Measurements from ENCODE around the gene HNRNPUL1. TPM values are rescaled to one million over a fixed set of nuclear protein-coding genes. Genes with fewer than 3 reads are reported as not detected.

HNRNPUL1 gene
- total and polyA plus RNA-seq, 2 donors (not counting 1 experiment from before 2014, with no cell fraction given) = 60.7 to 273 TPM

DNA sequence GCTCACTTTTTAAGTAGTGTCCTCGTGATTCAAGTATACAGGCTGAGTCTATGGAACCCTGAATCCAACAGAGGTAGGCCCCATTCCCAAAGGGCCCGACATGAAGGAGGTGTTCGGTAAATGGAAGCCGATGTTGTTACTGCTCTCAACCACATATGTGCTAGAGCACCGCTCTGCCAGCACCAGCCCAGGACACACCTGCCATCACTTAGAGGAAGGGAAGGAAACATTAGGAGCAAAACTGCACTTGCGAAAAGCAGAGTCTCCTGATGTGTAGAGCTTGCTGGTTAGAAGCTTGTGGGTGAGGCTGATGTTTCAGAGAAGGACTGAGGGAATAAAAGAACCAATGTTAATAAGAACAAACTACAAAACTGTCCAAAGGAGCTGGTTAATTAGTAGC, 36.4 kb downstream of the HNRNPUL1 start:
- intact Hi-C loops (cut with micrococcal nuclease) = no loop called here
- H3K27me3 Mint-ChIP-seq = no peaks in the 10 kb centered on the region
- POLR2A ChIA-PET = interaction anchor here (0.5 to 0.6 kb wide), 3 partner anchors 36 to 69 kb away, joined by 3 to 5 read pairs (median 4); partner anchors contain the start of gene HNRNPUL1
- no peak overlapping the region for H3K4me3 Mint-ChIP-seq
- CTCF ChIA-PET = interaction anchor here (1.0 to 1.3 kb wide), 4 partner anchors 35 to 174 kb away, joined by 3 read pairs; no protein-coding TSS in a partner anchor
- H3K36me3 ChIP-seq (replicated peaks in 1 of 2; ENCODE audit: control extremely low read depth in 1 of 2, control insufficient read depth in 1 of 2, extremely low read depth in 1 of 2, insufficient read depth in 2 of 2, low read length in 1 of 2) = peaks cover 7 to 87% of the 10 kb centered on the region in 2 experiments
- DNase-seq = no peak
- H3K4me1 Mint-ChIP-seq = peaks cover 78% of the 10 kb centered on the region
- peaks cover 68 to 85% of the 10 kb centered on the region in 2 donors for H3K4me1 ChIP-seq (ENCODE audit: control insufficient read depth in 2 of 2, insufficient read depth in 2 of 2, low read length in 2 of 2)
- no peak overlapping the region for H3K4me3 ChIP-seq (ENCODE audit: control extremely low read depth in 1 of 5, extremely low read depth in 1 of 5, insufficient read depth in 1 of 5, low read depth in 2 of 5, low read length in 4 of 5)
- WGBS (ENCODE audit: insufficient coverage) = 18% methylated on average over 4 of the region's 6 CpGs
- no peak overlapping the region for H3K9ac ChIP-seq (ENCODE audit: low read length)
- H3K9me3 Mint-ChIP-seq (ENCODE audit: insufficient read depth) = no peaks in the 10 kb centered on the region
- H3K9me3 ChIP-seq (ENCODE audit: control extremely low read depth in 1 of 3, control insufficient read depth in 2 of 3, insufficient read depth in 1 of 3, low read length in 2 of 3) = no peaks in the 10 kb centered on the region
- H3K27ac Mint-ChIP-seq = peak overlapping the region; percentile 98
- H3K79me2 ChIP-seq (ENCODE audit: control insufficient read depth, insufficient read depth, low read length) = peaks cover 40% of the 10 kb centered on the region
- no peak for ATAC-seq (ENCODE audit: low read depth)
- no peak overlapping the region for H2AFZ ChIP-seq (ENCODE audit: insufficient read depth, low read depth, low read length, poor library complexity, severe bottlenecking)
- no peaks in the 10 kb centered on the region for H3K27me3 ChIP-seq (replicated peaks in 1 of 4; ENCODE audit: control extremely low read depth in 1 of 4, control insufficient read depth in 3 of 4, insufficient read depth in 4 of 4, low read length in 3 of 4)
- H3K4me2 ChIP-seq (replicated peaks; ENCODE audit: low read depth, low read length, poor library complexity, severe bottlenecking) = no peak overlapping the region
- TF ChIP-seq, protein P1, sequence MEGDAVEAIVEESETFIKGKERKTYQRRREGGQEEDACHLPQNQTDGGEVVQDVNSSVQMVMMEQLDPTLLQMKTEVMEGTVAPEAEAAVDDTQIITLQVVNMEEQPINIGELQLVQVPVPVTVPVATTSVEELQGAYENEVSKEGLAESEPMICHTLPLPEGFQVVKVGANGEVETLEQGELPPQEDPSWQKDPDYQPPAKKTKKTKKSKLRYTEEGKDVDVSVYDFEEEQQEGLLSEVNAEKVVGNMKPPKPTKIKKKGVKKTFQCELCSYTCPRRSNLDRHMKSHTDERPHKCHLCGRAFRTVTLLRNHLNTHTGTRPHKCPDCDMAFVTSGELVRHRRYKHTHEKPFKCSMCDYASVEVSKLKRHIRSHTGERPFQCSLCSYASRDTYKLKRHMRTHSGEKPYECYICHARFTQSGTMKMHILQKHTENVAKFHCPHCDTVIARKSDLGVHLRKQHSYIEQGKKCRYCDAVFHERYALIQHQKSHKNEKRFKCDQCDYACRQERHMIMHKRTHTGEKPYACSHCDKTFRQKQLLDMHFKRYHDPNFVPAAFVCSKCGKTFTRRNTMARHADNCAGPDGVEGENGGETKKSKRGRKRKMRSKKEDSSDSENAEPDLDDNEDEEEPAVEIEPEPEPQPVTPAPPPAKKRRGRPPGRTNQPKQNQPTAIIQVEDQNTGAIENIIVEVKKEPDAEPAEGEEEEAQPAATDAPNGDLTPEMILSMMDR (IDR thresholded peaks at IDR 0.05) = no peak
- no peak for TF ChIP-seq EZH2 (IDR thresholded peaks at IDR 0.05; ENCODE audit: borderline replicate concordance, insufficient read depth, low read depth, low read length, poor library complexity, severe bottlenecking)
- no peaks in the 10 kb centered on the region for H4K20me1 ChIP-seq (ENCODE audit: control insufficient read depth, insufficient read depth, low read length, poor library complexity, severe bottlenecking)
- peak overlapping the region; percentile 9 to 100 for H3K27ac ChIP-seq (ENCODE audit: low read length in 2 of 2)

DNA sequence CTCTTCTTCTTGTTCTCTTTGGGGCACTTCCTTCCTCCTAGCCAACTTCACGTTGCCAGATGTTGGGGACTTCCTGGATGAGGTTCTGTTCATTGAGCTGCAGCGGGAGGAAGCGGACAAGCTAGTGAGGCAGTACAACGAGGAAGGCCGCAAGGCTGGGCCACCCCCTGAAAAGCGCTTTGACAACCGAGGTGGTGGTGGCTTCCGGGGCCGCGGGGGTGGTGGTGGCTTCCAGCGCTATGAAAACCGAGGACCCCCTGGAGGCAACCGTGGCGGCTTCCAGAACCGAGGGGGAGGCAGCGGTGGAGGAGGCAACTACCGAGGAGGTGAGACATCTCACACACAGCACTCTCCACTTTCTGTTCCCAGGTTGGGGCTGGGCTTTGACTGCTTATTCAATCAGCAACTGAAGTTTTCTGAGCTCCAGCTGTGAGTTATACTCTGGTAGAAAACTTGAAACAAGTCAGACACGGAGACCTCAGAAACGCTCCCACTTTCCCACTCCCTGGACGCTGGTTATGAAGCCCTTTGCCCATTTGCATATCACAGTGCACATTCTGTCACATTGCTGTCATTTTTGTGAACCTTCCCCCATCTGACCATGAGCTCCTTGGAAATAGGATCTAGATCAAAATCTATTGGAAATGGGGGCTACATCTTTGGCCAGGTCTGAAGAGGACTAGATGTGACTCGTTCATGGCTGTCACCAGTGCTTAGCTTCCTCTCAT, 38.6 kb downstream of the HNRNPUL1 start:
- peaks cover 46% of the 10 kb centered on the region for H3K79me2 ChIP-seq (ENCODE audit: control insufficient read depth, insufficient read depth, low read length)
- ATAC-seq (ENCODE audit: low read depth) = peak; percentile 39

More for the DNA sequence above, 38.6 kb downstream of the HNRNPUL1 start:
- ChIA-PET CTCF (interaction anchor here (0.7 to 8.3 kb wide), 8 partner anchors 11 to 752 kb away, joined by 3 to 89 read pairs (median 5); partner anchors contain the start of gene HNRNPUL1), POLR2A (interaction anchor here (0.6 to 2.3 kb wide), 5 partner anchors 39 to 524 kb away, joined by 3 to 15 read pairs (median 5); partner anchors contain the start of genes B9D2 and HNRNPUL1)
- peak; percentile 84 for DNase-seq
- H4K20me1 ChIP-seq (ENCODE audit: control insufficient read depth, insufficient read depth, low read length, poor library complexity, severe bottlenecking) = no peaks in the 10 kb centered on the region
- H3K27me3 Mint-ChIP-seq = no peaks in the 10 kb centered on the region
- peaks cover 76% of the 10 kb centered on the region for H3K4me1 Mint-ChIP-seq
- TF ChIP-seq EZH2 (IDR thresholded peaks at IDR 0.05; ENCODE audit: borderline replicate concordance, insufficient read depth, low read depth, low read length, poor library complexity, severe bottlenecking) = no peak
- TF ChIP-seq, protein P1 (IDR thresholded peaks at IDR 0.05) = no peak
- peak overlapping the region; percentile 18 for H2AFZ ChIP-seq (ENCODE audit: insufficient read depth, low read depth, low read length, poor library complexity, severe bottlenecking)
- H3K27ac Mint-ChIP-seq = peak overlapping the region; percentile 90
- H3K4me2 ChIP-seq (replicated peaks; ENCODE audit: low read depth, low read length, poor library complexity, severe bottlenecking) = peak overlapping the region; percentile 67
- peak overlapping the region; percentile 71 to 100 for H3K27ac ChIP-seq (ENCODE audit: low read length in 2 of 2)
- H3K9me3 Mint-ChIP-seq (ENCODE audit: insufficient read depth) = no peaks in the 10 kb centered on the region
- peaks cover 7 to 83% of the 10 kb centered on the region in 2 experiments for H3K36me3 ChIP-seq (replicated peaks in 1 of 2; ENCODE audit: control extremely low read depth in 1 of 2, control insufficient read depth in 1 of 2, extremely low read depth in 1 of 2, insufficient read depth in 2 of 2, low read length in 1 of 2)
- H3K9ac ChIP-seq (ENCODE audit: low read length) = peak overlapping the region; percentile 24
- peak overlapping the region; percentile 76 for H3K4me3 Mint-ChIP-seq
- peaks cover 70 to 89% of the 10 kb centered on the region in 2 donors for H3K4me1 ChIP-seq (ENCODE audit: control insufficient read depth in 2 of 2, insufficient read depth in 2 of 2, low read length in 2 of 2)
- 20% methylated on average over 13 of the region's 21 CpGs for WGBS (ENCODE audit: insufficient coverage)
- peak overlapping the region in 3 of 5 experiments; percentile 7 to 18 (median 15) for H3K4me3 ChIP-seq (ENCODE audit: control extremely low read depth in 1 of 5, extremely low read depth in 1 of 5, insufficient read depth in 1 of 5, low read depth in 2 of 5, low read length in 4 of 5)
- intact Hi-C loops (cut with micrococcal nuclease) = no loop called here
- H3K27me3 ChIP-seq (replicated peaks in 1 of 4; ENCODE audit: control extremely low read depth in 1 of 4, control insufficient read depth in 3 of 4, insufficient read depth in 4 of 4, low read length in 3 of 4) = no peaks in the 10 kb centered on the region
- H3K9me3 ChIP-seq (ENCODE audit: control extremely low read depth in 1 of 3, control insufficient read depth in 2 of 3, insufficient read depth in 1 of 3, low read length in 2 of 3) = no peaks in the 10 kb centered on the region

All from B cell (primary cell).